ENCODE measurements around the gene CHAMP1.

- TF ChIP-seq EZH2 (IDR thresholded peaks at IDR 0.05) (no peak), CTCF (IDR thresholded peaks at IDR 0.05) (no peak)
These were observed 20.2 kb downstream of the CHAMP1 start for GRCh38 chr13:114334305-114335053.
